PC-3 (cell line): Measurements from ENCODE around the gene COL4A5. TPM values are rescaled to one million over a fixed set of nuclear protein-coding genes. Genes with fewer than 3 reads are reported as not detected.

Source experiments
- ATAC-seq: fragments of 200-7000 bp; cut with Tn5 transposase; 2 replicates; pipeline ENCODE4 v1.9.1; 2020; ENCODE audit warnings: mild to moderate bottlenecking, moderate library complexity
- BruUV-seq: library from RNA; stranded (reverse); fragments of 400-500 nt; replicated peaks from 2 replicates; lab custom pipeline; 2021; lab: Mats Ljungman, UMichigan
- CTCF ChIA-PET: fragments of 300-600 bp; sonication (Branson Sonifier 250); formaldehyde crosslinking; loops from one replicate; lab custom pipeline; 2022; ENCODE audit warnings: antibody characterized with exemption; lab: Charles Lee
- POLR2A ChIA-PET: fragments of 300-600 bp; sonication (Branson Sonifier 250); formaldehyde crosslinking; loops from one replicate; lab custom pipeline; 2022; ENCODE audit warnings: antibody characterized with exemption; ENCODE audit not compliant: unreplicated experiment; lab: Charles Lee
- DNase-seq: peaks from one replicate; pipeline ENCODE4 v3.0.0-alpha.2; 2015
- H2AFZ ChIP-seq: fragments of 300-600 bp; sonication (generic); 2 replicates; pipeline ENCODE4 v1.6.0; 2016; ENCODE audit warnings: antibody characterized with exemption, low read length
- H3F3A ChIP-seq: fragments of 300-600 bp; sonication (generic); one replicate; pipeline ENCODE4 v1.6.0; 2017; ENCODE audit warnings: antibody characterized with exemption, low read length, control low read depth, mild to moderate bottlenecking; ENCODE audit not compliant: unreplicated experiment
- H3K27ac ChIP-seq: fragments of 300-600 bp; sonication (generic); 2 replicates; pipeline ENCODE4 v1.5.1; 2016; ENCODE audit warnings: mild to moderate bottlenecking, low read length
- H3K27me3 ChIP-seq: fragments of 300-600 bp; sonication (generic); 2 replicates; pipeline ENCODE4 v1.6.1; 2016; ENCODE audit warnings: low read length, mixed read lengths
- H3K36me3 ChIP-seq: fragments of 300-600 bp; sonication (generic); 2 replicates; pipeline ENCODE4 v1.6.1; 2016; ENCODE audit warnings: low read depth, mixed run types, low read length, mixed read lengths
- H3K4me1 ChIP-seq: fragments of 300-600 bp; sonication (generic); 2 replicates; pipeline ENCODE4 v1.5.1; 2016; ENCODE audit warnings: low read length; ENCODE audit not compliant: insufficient read depth
- H3K4me2 ChIP-seq: fragments of 300-600 bp; sonication (generic); 2 replicates; pipeline ENCODE4 v1.6.0; 2016; ENCODE audit warnings: low read length
- H3K4me3 ChIP-seq: fragments of 300-600 bp; sonication (generic); 2 replicates; pipeline ENCODE4 v1.5.1; 2016; ENCODE audit warnings: mild to moderate bottlenecking, low read length, mixed read lengths
- H3K79me2 ChIP-seq: fragments of 300-600 bp; sonication (generic); 2 replicates; pipeline ENCODE4 v1.6.1; 2017; ENCODE audit warnings: low read length, mixed read lengths
- H3K9ac ChIP-seq: fragments of 300-600 bp; sonication (generic); 2 replicates; pipeline ENCODE4 v1.6.0; 2016; ENCODE audit warnings: mild to moderate bottlenecking, low read length
- H3K9me2 ChIP-seq: fragments of 300-600 bp; sonication (generic); replicated peaks from 2 replicates; pipeline ENCODE4 v1.6.1; 2016; ENCODE audit warnings: mixed run types, low read length, mixed read lengths
- H3K9me3 ChIP-seq: fragments of 300-600 bp; sonication (generic); 2 replicates; pipeline ENCODE4 v1.6.1; 2016; ENCODE audit warnings: low read length, mixed read lengths
- H4K20me1 ChIP-seq: fragments of 300-600 bp; sonication (generic); 2 replicates; pipeline ENCODE4 v1.6.1; 2016; ENCODE audit warnings: low read length, mixed read lengths
- CTCF ChIP-seq: fragments of 300-600 bp; sonication (generic); conservative IDR thresholded peaks from 2 replicates; pipeline ENCODE4 v1.5.1; 2017; ENCODE audit warnings: antibody characterized with exemption, low read depth, mild to moderate bottlenecking, low read length
- EZH2 ChIP-seq: fragments of 300-600 bp; sonication (generic); IDR thresholded peaks from one replicate; pipeline ENCODE4 v1.6.1; 2017; ENCODE audit warnings: antibody characterized with exemption, mild to moderate bottlenecking, low read length; ENCODE audit not compliant: unreplicated experiment
- EZH2phosphoT487 ChIP-seq: fragments of 300-600 bp; sonication (generic); IDR thresholded peaks from 2 replicates; pipeline ENCODE4 v1.6.1; 2018; ENCODE audit warnings: mild to moderate bottlenecking, antibody characterized with exemption, low read length, borderline replicate concordance
- intact Hi-C: fragments of 100-400 bp; cut with micrococcal nuclease; formaldehyde crosslinking; loops from 2 replicates; pipeline ENCODE4 v1.9.0; 2023
- total RNA-seq: library from RNA; depleted of rRNA; stranded (reverse); fragments of >200 nt; gene quantifications from 2 replicates; pipeline ENCODE4 v1.2.3, GENCODE V29; 2014

The COL4A5 gene
- total RNA-seq, 1 experiment from 2014 or later, result 30.0 TPM

GRCh38 chrX:108641589-108642272 lies 202.1 kb downstream of the COL4A5 start:
- ChIA-PET CTCF (no interaction called here), POLR2A (no interaction called here)
- H3K9me2 ChIP-seq, result no peaks in the 10 kb centered on the region
- H2AFZ ChIP-seq, result no peak overlapping the region
- TF ChIP-seq EZH2 (no peak), CTCF (no peak), EZH2phosphoT487 (no peak)
- no TSS peak for BruUV-seq
- H3K27me3 ChIP-seq, result no peaks in the 10 kb centered on the region
- H3K79me2 ChIP-seq, result no peaks in the 10 kb centered on the region
- H3K27ac ChIP-seq, result no peak overlapping the region
- DNase-seq (no peak), ATAC-seq (no peak)
- H3F3A ChIP-seq, result no peaks in the 10 kb centered on the region
- no peaks in the 10 kb centered on the region for H3K4me1 ChIP-seq
- no peak overlapping the region for H3K4me2 ChIP-seq
- H3K4me3 ChIP-seq, result no peak overlapping the region
- intact Hi-C loops, result no loop called here
- no peaks in the 10 kb centered on the region; the same call in 1 of the 2 replicates for H3K36me3 ChIP-seq
- no peaks in the 10 kb centered on the region for H4K20me1 ChIP-seq
- H3K9me3 ChIP-seq, result 0 out of 2 replicates have a peak, but pooled peaks cover 3% of the 10 kb centered on the region
- H3K9ac ChIP-seq, result no peak overlapping the region

GRCh38 chrX:108642273-108642628 lies 202.6 kb downstream of the COL4A5 start:
- Histone ChIP-seq H4K20me1 (no peaks in the 10 kb centered on the region), H3K4me3 (no peak overlapping the region), H3K36me3 (no peaks in the 10 kb centered on the region; the same call in 1 of the 2 replicates), H3K4me2 (no peak overlapping the region), H3K9me2 (no peaks in the 10 kb centered on the region), H3K27me3 (no peaks in the 10 kb centered on the region), H3K9me3 (0 out of 2 replicates have a peak, but pooled peaks cover 3% of the 10 kb centered on the region), H3K79me2 (no peaks in the 10 kb centered on the region), H3K9ac (no peak overlapping the region), H3F3A (no peaks in the 10 kb centered on the region), H2AFZ (no peak overlapping the region), H3K4me1 (no peaks in the 10 kb centered on the region), H3K27ac (no peak overlapping the region)
- intact Hi-C loops, result no loop called here
- BruUV-seq, result no TSS peak
- ChIA-PET CTCF (no interaction called here), POLR2A (no interaction called here)
- ATAC-seq (no peak), DNase-seq (no peak)
- TF ChIP-seq EZH2 (no peak), EZH2phosphoT487 (no peak), CTCF (no peak)

DNA sequence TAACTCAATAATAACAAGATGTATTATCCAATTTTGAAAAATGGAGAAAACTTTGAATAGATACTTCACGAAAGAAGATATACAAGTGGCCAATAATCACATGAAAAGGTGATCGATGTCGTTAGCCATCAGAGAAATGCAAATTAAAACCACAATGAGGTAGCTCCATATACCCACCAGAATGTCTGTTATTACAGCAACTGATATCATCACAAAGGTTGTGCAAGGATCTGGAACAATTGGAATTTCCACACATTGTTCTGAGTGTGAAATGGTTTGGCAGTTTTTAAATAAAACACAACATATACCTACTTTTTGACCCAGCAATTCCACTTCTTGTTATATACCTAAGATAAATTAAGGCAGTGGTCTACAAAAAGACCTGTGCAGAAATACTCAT lies 225.1 kb downstream of the COL4A5 start:
- Histone ChIP-seq H3K4me1 (no peaks in the 10 kb centered on the region), H3K36me3 (no peaks in the 10 kb centered on the region), H3K27me3 (no peaks in the 10 kb centered on the region), H2AFZ (no peak overlapping the region), H3F3A (no peaks in the 10 kb centered on the region), H3K9ac (no peak overlapping the region), H3K9me3 (no peaks in the 10 kb centered on the region), H3K4me2 (no peak overlapping the region), H4K20me1 (no peaks in the 10 kb centered on the region), H3K27ac (no peak overlapping the region), H3K79me2 (no peaks in the 10 kb centered on the region), H3K4me3 (no peak overlapping the region), H3K9me2 (no peaks in the 10 kb centered on the region)
- ChIA-PET CTCF (no interaction called here), POLR2A (no interaction called here)
- TF ChIP-seq EZH2 (no peak), EZH2phosphoT487 (no peak), CTCF (no peak)
- intact Hi-C loops, result no loop called here
- BruUV-seq, result no TSS peak
- ATAC-seq (no peak), DNase-seq (no peak)
